GM12878 (cell line): Measurements from ENCODE around the gene TSSK3. TPM values are rescaled to one million over a fixed set of nuclear protein-coding genes. Genes with fewer than 3 reads are reported as not detected.

Experiments used
- ATAC-seq: fragments of 200-7000 bp; cut with Tn5 transposase; 3 replicates; pipeline ENCODE4 v1.9.1; 2020; ENCODE audit warnings: mild to moderate bottlenecking, moderate library complexity
- BruUV-seq: library from RNA; stranded (reverse); fragments of 400-500 nt; replicated peaks from 2 replicates; lab custom pipeline; 2021; lab: Mats Ljungman, UMichigan
- CTCF ChIA-PET: fragments of 300-600 bp; sonication (Branson Sonifier 250); formaldehyde crosslinking; extraction: SDS; loops from one replicate; lab custom pipeline; 2021; ENCODE audit warnings: inconsistent platforms; lab: Yijun Ruan, JAX
- POLR2A ChIA-PET: fragments of 350-600 bp; formaldehyde crosslinking; extraction: SDS; loops from one replicate; lab custom pipeline; 2021; ENCODE audit warnings: inconsistent platforms; lab: Charles Lee
- RAD21 ChIA-PET: fragments of 300-600 bp; sonication (Branson Sonifier 250); formaldehyde crosslinking; loops from one replicate; lab custom pipeline; 2023; ENCODE audit warnings: antibody characterized with exemption; ENCODE audit not compliant: unreplicated experiment; lab: Charles Lee
- SMC1A ChIA-PET: fragments of 300-600 bp; sonication (Branson Sonifier 250); formaldehyde crosslinking; loops from one replicate; lab custom pipeline; 2023; ENCODE audit not compliant: unreplicated experiment, uncharacterized antibody; lab: Charles Lee
- DNase-seq: peaks from one replicate; pipeline ENCODE4 v3.0.0-alpha.2; 2011; ENCODE audit warnings: low read depth, low spot score
- FAIRE-seq: peaks from 3 replicates; lab custom pipeline; 2011; peaks lifted over from hg19 to GRCh38; lab: Jason Lieb, UNC
- H2AFZ ChIP-seq: 2 replicates; pipeline ENCODE4 v1.6.0; 2011; ENCODE audit warnings: low read depth, low read length, control low read depth; ENCODE audit not compliant: control insufficient read depth
- H3K27ac ChIP-seq: 2 replicates; pipeline ENCODE4 v1.5.1; 2011; ENCODE audit warnings: control low read depth; ENCODE audit not compliant: control insufficient read depth, insufficient read depth
- H3K27me3 ChIP-seq, 2 experiments: replicated peaks in 1 of 2; 2 replicates each; pipeline versions ENCODE4 v1.6.0 to v1.6.1; 2011; ENCODE audit warnings: low read length in 1 of 2; ENCODE audit not compliant: control insufficient read depth in 2 of 2, insufficient read depth in 2 of 2
- H3K36me3 ChIP-seq, 2 experiments: 2 replicates each; pipeline ENCODE4 v1.5.1; 2011; ENCODE audit warnings: low read length in 1 of 2; ENCODE audit not compliant: control insufficient read depth in 2 of 2, insufficient read depth in 2 of 2
- H3K4me1 ChIP-seq: 2 replicates; pipeline ENCODE4 v1.6.1; 2011; ENCODE audit warnings: mild to moderate bottlenecking, low read length, moderate library complexity, mixed read lengths; ENCODE audit not compliant: control insufficient read depth, insufficient read depth
- H3K4me2 ChIP-seq: 2 replicates; pipeline ENCODE4 v1.6.0; 2011; ENCODE audit warnings: control low read depth; ENCODE audit not compliant: control insufficient read depth, insufficient read depth
- H3K4me3 ChIP-seq: fragments of 200-600 bp; sonication (generic); 2 replicates; pipeline ENCODE4 v1.5.1; 2016
- H3K79me2 ChIP-seq: 2 replicates; pipeline ENCODE4 v1.6.0; 2011; ENCODE audit warnings: low read length; ENCODE audit not compliant: control insufficient read depth, insufficient read depth
- H3K9ac ChIP-seq: 2 replicates; pipeline ENCODE4 v1.8.0; 2011; ENCODE audit warnings: low read length, control low read depth, mixed read lengths; ENCODE audit not compliant: control insufficient read depth, insufficient read depth
- H3K9me3 ChIP-seq: replicated peaks from 3 replicates; pipeline ENCODE4 v1.5.1; 2011; ENCODE audit warnings: mild to moderate bottlenecking, low read length; ENCODE audit not compliant: control insufficient read depth, insufficient read depth
- H4K20me1 ChIP-seq: 2 replicates; pipeline ENCODE4 v1.6.0; 2011; ENCODE audit not compliant: control insufficient read depth, insufficient read depth
- EED ChIP-seq: sonication (generic); IDR thresholded peaks from 2 replicates; pipeline ENCODE4 v1.6.1; 2016; ENCODE audit warnings: antibody characterized with exemption, low read depth
- IKZF1 ChIP-seq: fragments of 450-650 bp; conservative IDR thresholded peaks from 2 replicates; pipeline ENCODE4 v1.6.1; 2017; ENCODE audit warnings: antibody characterized with exemption, mild to moderate bottlenecking
- IKZF2 ChIP-seq, 2 experiments: fragments of 450-650 bp; IDR thresholded peaks; 2 replicates each; pipeline ENCODE4 v1.6.1; 2017; ENCODE audit warnings: mild to moderate bottlenecking in 2 of 2, moderate library complexity in 2 of 2
- RAD21 ChIP-seq: IDR thresholded peaks from 2 replicates; pipeline ENCODE4 v1.6.1; 2011; ENCODE audit warnings: mild to moderate bottlenecking, low read depth, low read length, moderate library complexity; ENCODE audit not compliant: insufficient read depth
- SMAD5 ChIP-seq: IDR thresholded peaks from 2 replicates; pipeline ENCODE4 v1.6.1; 2016; ENCODE audit warnings: antibody characterized with exemption, low read depth
- SMC3 ChIP-seq: IDR thresholded peaks from 2 replicates; pipeline ENCODE4 v1.6.1; 2011; ENCODE audit warnings: low read length, improper control_type of control experiment, borderline replicate concordance
- TCF12 ChIP-seq: IDR thresholded peaks from 2 replicates; pipeline ENCODE4 v1.6.1; 2011; ENCODE audit warnings: low read depth, mild to moderate bottlenecking, low read length
- WGBS: methylation state at CpG from one replicate; pipeline ENCODE4 v1.1.6; 2016; ENCODE audit warnings: low lambda C conversion rate; ENCODE audit not compliant: insufficient replicate concordance, insufficient coverage; ENCODE audit errors: missing lambda C conversion rate; 5-methylcytosine and 5-hydroxymethylcytosine counted together
- in situ Hi-C: fragments of 300-500 bp; cut with MboI; formaldehyde crosslinking; loops from 9 replicates; pipeline ENCODE4 v1.14.3; 2018; ENCODE audit warnings: mixed read lengths
- intact Hi-C: fragments of 100-400 bp; cut with micrococcal nuclease; formaldehyde crosslinking; loops from one replicate; pipeline ENCODE4 v1.14.2; 2022; ENCODE audit not compliant: unreplicated experiment
- polyA plus RNA-seq, 11 experiments: library from polyadenylated mRNA; depleted of rRNA in 4 of 11; unstranded in 6 of 11; stranded (reverse) in 5 of 11; fragments of >200 nt; fragmentation: Nextera tagmentation in 4 of 11; fragmentation: Illumina TruSeq in 1 of 11; extraction: Ambion mirVana in 4 of 11; extraction: Trizol in 1 of 11; gene quantifications; 1 replicate in 1 of 11; 2 replicates in 10 of 11; pipeline versions ENCODE4 v1.2.1 to v1.2.3, GENCODE V29; 2011 to 2016; ENCODE audit warnings: inconsistent platforms in 2 of 11, missing spikeins in 2 of 11, low read depth in 1 of 11
- total RNA-seq, 4 experiments: library from RNA; depleted of rRNA in 3 of 4; stranded (reverse); fragments of >200 nt in 3 of 4; fragmentation: Illumina TruSeq in 1 of 4; extraction: Trizol in 1 of 4; gene quantifications; 2 replicates each; pipeline versions ENCODE4 v1.2.1 to v1.2.3, GENCODE V29; 2013 to 2021
- TF ChIP-seq, protein P1 (sequence below), 3 experiments: IDR thresholded peaks in 2 of 3; conservative IDR thresholded peaks in 1 of 3; 2 replicates each; pipeline ENCODE4 v1.5.1; 2011; ENCODE audit warnings: low read depth in 3 of 3, low read length in 3 of 3, mild to moderate bottlenecking in 3 of 3, control low read depth in 2 of 3, moderate library complexity in 2 of 3, inconsistent platforms in 1 of 3, mixed read lengths in 1 of 3; ENCODE audit not compliant: control insufficient read depth in 2 of 3, insufficient read depth in 1 of 3; ENCODE audit errors: extremely low read depth in 1 of 3

TSSK3 gene
- total and polyA plus RNA-seq, 10 of the 15 experiments (the other 5 are each of a cell fraction or from before 2014, with no cell fraction given), result 0.42 to 0.82 (median 0.60) TPM

DNA sequence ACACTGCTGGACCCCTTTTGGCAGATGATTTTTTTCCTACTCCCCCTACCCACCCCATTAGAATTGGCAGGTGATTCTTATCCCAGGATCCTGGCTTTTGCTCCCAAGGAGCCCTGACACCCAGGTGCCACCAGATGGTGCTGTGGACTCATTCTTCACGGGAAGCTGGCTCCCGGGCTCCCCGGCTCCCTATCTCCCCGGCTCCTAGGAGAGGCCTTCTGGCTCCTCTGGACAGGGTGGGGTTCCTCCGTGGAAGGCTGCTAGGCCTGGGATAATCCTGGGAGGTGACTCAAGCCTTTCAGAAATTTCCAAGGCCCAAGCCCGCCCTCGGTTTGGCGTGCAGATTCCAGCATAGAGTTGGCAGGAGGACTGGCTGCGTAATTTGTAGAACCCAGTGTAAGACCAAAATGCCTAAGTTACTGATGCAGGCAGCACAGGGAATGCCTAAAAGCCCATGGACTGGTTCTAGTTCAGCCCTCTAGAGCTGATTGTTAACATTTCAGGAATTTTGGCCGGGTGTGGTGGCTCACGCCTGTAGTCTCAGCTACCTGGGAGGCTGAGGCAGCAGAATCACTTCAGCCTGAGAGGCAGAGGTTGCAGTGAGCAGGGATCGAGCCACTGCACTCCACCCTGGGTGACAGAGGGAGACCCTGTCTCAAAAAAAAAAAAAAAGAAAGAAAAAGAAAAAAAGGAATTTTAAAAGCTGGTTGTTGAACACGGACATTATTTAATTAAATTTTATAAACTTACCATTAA lies 38.7 kb downstream of the TSSK3 start:
- no peaks in the 10 kb centered on the region for H3K4me1 ChIP-seq
- H3K4me2 ChIP-seq, result no peak overlapping the region
- no TSS peak for BruUV-seq
- intact Hi-C loops (loop anchor here (2.0 to 5.0 kb wide), 3 partner anchors 96 to 472 kb away; no protein-coding TSS in a partner anchor), in situ Hi-C loops (no loop called here)
- H2AFZ ChIP-seq, result peak overlapping the region; percentile 20
- DNase-seq (no peak), FAIRE-seq (peak; percentile 59), ATAC-seq (peak; percentile 95)
- no peak overlapping the region for H3K4me3 ChIP-seq
- no peaks in the 10 kb centered on the region for H4K20me1 ChIP-seq
- no peaks in the 10 kb centered on the region for H3K36me3 ChIP-seq
- H3K79me2 ChIP-seq, result no peaks in the 10 kb centered on the region
- CTCF ChIA-PET, result interaction anchor here (0.6 to 7.4 kb wide), 34 partner anchors 10 to 1062 kb away, joined by 3 to 87 read pairs (median 4); partner anchors contain the start of genes FAM167B and MARCKSL1
- H3K9ac ChIP-seq, result no peak overlapping the region
- H3K9me3 ChIP-seq, result no peaks in the 10 kb centered on the region
- 51% methylated on average over 12 of the region's 13 CpGs for whole genome bisulfite sequencing
- TF ChIP-seq EED (peak; percentile 45; the same call in 1 of the 2 replicates), IKZF1 (peak; percentile 46), TCF12 (no peak), IKZF2 (IDR thresholded peaks at IDR 0.05) (peak; percentile 42 to 44; a peak in 2 of 4 replicates), SMC3 (peak; percentile 74), RAD21 (peak; percentile 81), SMAD5 (no peak)
- TF ChIP-seq, protein P1, sequence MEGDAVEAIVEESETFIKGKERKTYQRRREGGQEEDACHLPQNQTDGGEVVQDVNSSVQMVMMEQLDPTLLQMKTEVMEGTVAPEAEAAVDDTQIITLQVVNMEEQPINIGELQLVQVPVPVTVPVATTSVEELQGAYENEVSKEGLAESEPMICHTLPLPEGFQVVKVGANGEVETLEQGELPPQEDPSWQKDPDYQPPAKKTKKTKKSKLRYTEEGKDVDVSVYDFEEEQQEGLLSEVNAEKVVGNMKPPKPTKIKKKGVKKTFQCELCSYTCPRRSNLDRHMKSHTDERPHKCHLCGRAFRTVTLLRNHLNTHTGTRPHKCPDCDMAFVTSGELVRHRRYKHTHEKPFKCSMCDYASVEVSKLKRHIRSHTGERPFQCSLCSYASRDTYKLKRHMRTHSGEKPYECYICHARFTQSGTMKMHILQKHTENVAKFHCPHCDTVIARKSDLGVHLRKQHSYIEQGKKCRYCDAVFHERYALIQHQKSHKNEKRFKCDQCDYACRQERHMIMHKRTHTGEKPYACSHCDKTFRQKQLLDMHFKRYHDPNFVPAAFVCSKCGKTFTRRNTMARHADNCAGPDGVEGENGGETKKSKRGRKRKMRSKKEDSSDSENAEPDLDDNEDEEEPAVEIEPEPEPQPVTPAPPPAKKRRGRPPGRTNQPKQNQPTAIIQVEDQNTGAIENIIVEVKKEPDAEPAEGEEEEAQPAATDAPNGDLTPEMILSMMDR (IDR thresholded peaks at IDR 0.05 in 2 of 3, conservative IDR thresholded peaks at IDR 0.05 in 1 of 3; ENCODE audit: control insufficient read depth in 2 of 3, extremely low read depth in 1 of 3, insufficient read depth in 1 of 3, low read depth in 3 of 3, low read length in 3 of 3), result peak; percentile 87 to 94 (median 88)
- H3K27me3 ChIP-seq, result no peaks in the 10 kb centered on the region
- H3K27ac ChIP-seq, result no peak overlapping the region
- RAD21 ChIA-PET, result interaction anchor here (0.6 to 3.4 kb wide), 11 partner anchors 9 to 471 kb away, joined by 3 to 16 read pairs (median 3); no protein-coding TSS in a partner anchor
- SMC1A ChIA-PET, result interaction anchor here (0.6 to 2.6 kb wide), 26 partner anchors 10 to 809 kb away, joined by 3 to 14 read pairs (median 4); partner anchors contain the start of genes FAM167B and MARCKSL1
- POLR2A ChIA-PET, result interaction anchor here (0.6 to 0.8 kb wide), 2 partner anchors 10 to 14 kb away, joined by 3 to 8 read pairs; no protein-coding TSS in a partner anchor
